T-helper 2 cell (primary cell): ENCODE results near the gene LGALS8.
"Not testable (repeated sequence)": the region's sequence is repeated elsewhere in the genome, so short reads cannot be mapped to it uniquely, and the experiment has no call there.

Experiments used
- DNase-seq, 5 experiments: peaks; one replicate each; pipeline versions ENCODE4 v3.0.0 to v3.0.0-alpha.2; 2012 to 2022

The LGALS8 gene

GRCh38 chr1:236543065-236543669 is 19.4 kb downstream of the LGALS8 start:
- DNase-seq: no peak

- DNase-seq: peak in 1 of 5 experiments; percentile 41
Measured at GRCh38 chr1:236545621-236546169, 21.9 kb downstream of the LGALS8 start.

- no peak for DNase-seq
Measured at GRCh38 chr1:236548452-236548851, 24.7 kb downstream of the LGALS8 start.

- peak in 1 of 5 experiments; percentile 61 for DNase-seq
Measured at GRCh38 chr1:236550961-236551851, 27.4 kb downstream of the LGALS8 start.

- DNase-seq: no peak
Measured at GRCh38 chr1:236552096-236552495, 28.3 kb downstream of the LGALS8 start.

GRCh38 chr1:236552901-236553300 is 29.1 kb downstream of the LGALS8 start:
- no peak for DNase-seq

- DNase-seq: no peak
Measured at GRCh38 chr1:236553370-236553769, 29.6 kb downstream of the LGALS8 start.

GRCh38 chr1:236556606-236557005 is 32.8 kb downstream of the LGALS8 start:
- no peak for DNase-seq

- no peak for DNase-seq
Measured at GRCh38 chr1:236558081-236558480, 34.3 kb downstream of the LGALS8 start.

- no peak for DNase-seq
Measured at GRCh38 chr1:236558846-236559245, 35.1 kb downstream of the LGALS8 start.

- DNase-seq: no peak
Measured at GRCh38 chr1:236560213-236560771, 36.5 kb downstream of the LGALS8 start.

GRCh38 chr1:236561976-236562375 is 38.2 kb downstream of the LGALS8 start:
- no peak for DNase-seq

GRCh38 chr1:236565530-236565929 is 41.7 kb downstream of the LGALS8 start:
- no peak for DNase-seq

GRCh38 chr1:236568285-236568894 is 44.6 kb downstream of the LGALS8 start:
- DNase-seq: no peak

GRCh38 chr1:236575523-236575922 is 51.7 kb downstream of the LGALS8 start:
- no peak for DNase-seq

GRCh38 chr1:236576004-236576403 is 52.2 kb downstream of the LGALS8 start:
- no peak for DNase-seq

- DNase-seq: not testable (repeated sequence)
Measured at GRCh38 chr1:236577041-236577440, 53.3 kb downstream of the LGALS8 start.

GRCh38 chr1:236578661-236579060 is 54.9 kb downstream of the LGALS8 start:
- no peak for DNase-seq

GRCh38 chr1:236580404-236580803 is 56.6 kb downstream of the LGALS8 start:
- not testable (repeated sequence) for DNase-seq

- DNase-seq: no peak
Measured at GRCh38 chr1:236581528-236581927, 57.7 kb downstream of the LGALS8 start.

- DNase-seq: no peak
Measured at GRCh38 chr1:236589531-236589930, 65.7 kb downstream of the LGALS8 start.

- DNase-seq: no peak
Measured at GRCh38 chr1:236590553-236591150, 66.9 kb downstream of the LGALS8 start.

GRCh38 chr1:236602171-236602570 is 78.4 kb downstream of the LGALS8 start:
- no peak for DNase-seq
